Astrocyte of the hippocampus (primary cell): Measurements from ENCODE around the gene SERPINE1.

ENCODE experiments used
- DNase-seq: peaks from one replicate; pipeline ENCODE4 v3.0.0; 2011; ENCODE audit warnings: low read depth, low spot score

SERPINE1 gene

GRCh38 chr7:101122933-101123702 lies 3.8 kb upstream of the SERPINE1 start:
- no peak for DNase-seq

GRCh38 chr7:101123703-101124068 lies 3.2 kb upstream of the SERPINE1 start:
- DNase-seq, result no peak

- DNase-seq, result peak; percentile 92
Measured at GRCh38 chr7:101124376-101125056, 2.4 kb upstream of the SERPINE1 start.

GRCh38 chr7:101125989-101126650 lies 784 bp upstream of the SERPINE1 start:
- peak; percentile 90 for DNase-seq

- no peak for DNase-seq
Measured at GRCh38 chr7:101127460-101128039, 646 bp downstream of the SERPINE1 start.

DNA sequence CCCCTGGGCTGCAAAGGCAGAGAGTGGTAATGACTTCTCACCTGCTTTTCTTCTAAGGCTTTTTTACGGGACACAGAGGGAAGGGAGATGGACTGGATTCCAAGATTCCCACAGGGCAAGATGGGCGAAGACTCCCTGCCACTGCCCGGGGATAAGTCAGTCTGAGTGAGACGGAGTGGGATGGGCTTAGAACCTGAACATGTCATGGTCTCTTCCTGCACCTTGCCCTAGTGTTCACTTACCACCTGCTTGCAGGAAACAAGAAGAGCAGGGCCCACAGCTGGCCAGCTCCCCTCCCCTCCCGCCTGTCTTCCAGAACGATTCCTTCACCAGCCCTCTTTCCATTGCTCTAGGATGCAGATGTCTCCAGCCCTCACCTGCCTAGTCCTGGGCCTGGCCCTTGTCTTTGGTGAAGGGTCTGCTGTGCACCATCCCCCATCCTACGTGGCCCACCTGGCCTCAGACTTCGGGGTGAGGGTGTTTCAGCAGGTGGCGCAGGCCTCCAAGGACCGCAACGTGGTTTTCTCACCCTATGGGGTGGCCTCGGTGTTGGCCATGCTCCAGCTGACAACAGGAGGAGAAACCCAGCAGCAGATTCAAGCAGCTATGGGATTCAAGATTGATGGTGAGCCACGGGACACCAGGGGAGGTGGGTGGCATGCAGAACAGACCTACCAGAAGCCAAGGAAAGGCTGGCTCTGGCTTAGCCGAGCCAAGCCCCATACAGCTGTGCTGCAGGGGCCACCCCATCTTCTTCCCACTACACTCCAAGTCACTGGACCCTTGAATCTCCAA lies 1.3 kb downstream of the SERPINE1 start:
- DNase-seq, result peak; percentile 60

DNA sequence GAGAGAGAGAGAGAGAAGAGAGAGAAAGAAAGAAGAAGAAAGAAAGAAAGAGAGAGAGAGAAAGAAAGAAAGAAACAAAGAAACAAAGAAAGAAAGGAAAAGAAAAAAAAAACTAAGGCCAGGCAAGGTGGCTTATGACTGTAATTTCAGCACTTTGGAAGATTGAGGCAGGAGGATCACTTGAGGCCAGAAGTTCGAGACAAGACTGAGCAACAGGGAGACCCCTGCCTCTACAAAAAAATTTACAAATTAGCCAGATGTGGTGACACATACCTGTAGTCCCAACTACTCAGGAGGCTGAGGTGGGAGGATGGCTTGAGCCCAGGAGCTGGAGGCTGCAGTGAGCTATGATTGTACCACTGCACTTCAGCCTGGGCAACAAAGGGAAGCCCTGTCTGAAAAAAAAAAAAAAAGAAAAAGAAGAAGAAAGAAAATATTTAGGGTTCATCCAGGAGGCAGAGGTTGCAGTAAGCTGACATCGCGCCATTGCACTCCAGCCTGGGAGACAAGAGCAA lies 2.8 kb downstream of the SERPINE1 start:
- no peak for DNase-seq

GRCh38 chr7:101132626-101133600 lies 6.0 kb downstream of the SERPINE1 start:
- peak; percentile 43 for DNase-seq

DNA sequence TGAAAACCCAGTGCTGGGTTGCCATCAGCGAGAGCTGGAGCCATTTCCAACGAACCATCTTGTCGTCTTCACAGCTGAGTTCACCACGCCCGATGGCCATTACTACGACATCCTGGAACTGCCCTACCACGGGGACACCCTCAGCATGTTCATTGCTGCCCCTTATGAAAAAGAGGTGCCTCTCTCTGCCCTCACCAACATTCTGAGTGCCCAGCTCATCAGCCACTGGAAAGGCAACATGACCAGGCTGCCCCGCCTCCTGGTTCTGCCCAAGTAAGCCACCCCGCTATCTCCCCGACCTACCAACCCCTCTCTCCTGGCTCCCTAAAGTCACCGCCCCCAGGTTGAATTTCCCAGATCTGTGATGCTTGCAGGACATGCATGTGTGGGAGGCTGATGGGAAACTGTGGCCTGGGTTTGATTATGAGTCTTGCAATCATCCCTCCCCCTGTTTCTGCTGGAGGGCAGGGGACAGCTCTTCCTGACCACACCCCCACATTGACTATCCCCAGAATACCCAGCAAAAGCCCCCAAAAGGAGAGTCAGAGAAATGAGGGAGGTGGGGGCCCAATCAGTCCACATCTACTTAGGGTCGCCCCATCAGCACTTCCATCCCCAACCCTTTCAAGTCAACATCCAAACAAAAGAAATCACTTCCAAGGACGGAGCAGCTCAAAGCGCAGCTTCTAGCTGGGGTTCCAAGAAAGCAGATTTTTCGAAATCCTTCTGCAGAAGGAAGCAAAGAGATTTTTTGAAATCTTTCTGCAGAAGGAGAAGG lies 6.9 kb downstream of the SERPINE1 start:
- DNase-seq, result peak; percentile 52

DNA sequence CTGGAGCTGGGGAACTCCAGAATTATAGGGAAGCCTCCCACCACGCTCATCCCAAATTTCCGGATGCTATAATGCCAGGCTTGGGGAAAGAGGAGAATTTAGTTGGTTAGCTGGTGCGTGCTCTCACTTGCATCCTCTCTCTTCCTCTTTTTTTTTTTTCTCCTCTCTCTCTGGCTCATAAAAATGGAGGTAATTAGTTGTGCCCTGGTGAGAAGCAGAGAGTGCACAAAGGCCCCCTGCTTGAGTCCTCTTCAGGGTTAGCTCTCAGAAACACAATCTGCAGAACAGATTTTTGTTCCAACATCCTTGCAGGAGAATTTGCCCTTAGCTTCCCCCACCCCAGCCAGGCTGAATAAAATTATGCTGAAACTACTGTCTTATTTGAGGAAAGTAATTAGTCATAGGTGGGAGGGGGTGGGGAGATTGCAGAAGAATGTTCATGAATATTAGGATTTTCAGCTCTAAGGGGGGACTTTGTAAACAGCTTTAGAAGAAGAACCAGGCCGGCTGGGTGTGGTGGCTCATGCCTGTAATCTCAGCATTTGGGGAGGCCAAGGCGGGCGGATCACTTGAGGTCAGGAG lies 7.6 kb downstream of the SERPINE1 start:
- peak; percentile 64 for DNase-seq

GRCh38 chr7:101137651-101138212 lies 10.8 kb downstream of the SERPINE1 start:
- no peak for DNase-seq

DNA sequence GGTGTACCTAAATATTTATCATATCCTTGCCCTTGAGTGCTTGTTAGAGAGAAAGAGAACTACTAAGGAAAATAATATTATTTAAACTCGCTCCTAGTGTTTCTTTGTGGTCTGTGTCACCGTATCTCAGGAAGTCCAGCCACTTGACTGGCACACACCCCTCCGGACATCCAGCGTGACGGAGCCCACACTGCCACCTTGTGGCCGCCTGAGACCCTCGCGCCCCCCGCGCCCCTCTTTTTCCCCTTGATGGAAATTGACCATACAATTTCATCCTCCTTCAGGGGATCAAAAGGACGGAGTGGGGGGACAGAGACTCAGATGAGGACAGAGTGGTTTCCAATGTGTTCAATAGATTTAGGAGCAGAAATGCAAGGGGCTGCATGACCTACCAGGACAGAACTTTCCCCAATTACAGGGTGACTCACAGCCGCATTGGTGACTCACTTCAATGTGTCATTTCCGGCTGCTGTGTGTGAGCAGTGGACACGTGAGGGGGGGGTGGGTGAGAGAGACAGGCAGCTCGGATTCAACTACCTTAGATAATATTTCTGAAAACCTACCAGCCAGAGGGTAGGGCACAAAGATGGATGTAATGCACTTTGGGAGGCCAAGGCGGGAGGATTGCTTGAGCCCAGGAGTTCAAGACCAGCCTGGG lies 11.4 kb downstream of the SERPINE1 start:
- DNase-seq, result peak; percentile 97

DNA sequence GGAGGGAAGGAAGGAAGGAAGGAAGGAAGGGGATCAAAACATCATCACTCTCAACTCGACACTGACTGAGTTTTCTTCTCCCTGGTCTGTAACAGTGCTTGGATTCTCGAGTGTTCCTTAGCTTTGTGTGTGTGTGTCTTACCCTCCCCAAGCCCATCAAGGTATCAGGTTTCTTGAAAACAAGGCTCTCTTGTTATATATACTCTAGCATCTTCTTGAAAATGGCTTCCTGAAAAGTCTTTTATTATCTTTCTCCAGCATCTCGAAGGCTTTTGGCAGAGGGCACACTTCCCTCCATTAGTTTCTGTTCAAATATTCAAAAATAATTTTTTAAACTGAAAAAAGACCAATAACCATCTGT lies 13.4 kb downstream of the SERPINE1 start:
- DNase-seq, result peak; percentile 48

DNA sequence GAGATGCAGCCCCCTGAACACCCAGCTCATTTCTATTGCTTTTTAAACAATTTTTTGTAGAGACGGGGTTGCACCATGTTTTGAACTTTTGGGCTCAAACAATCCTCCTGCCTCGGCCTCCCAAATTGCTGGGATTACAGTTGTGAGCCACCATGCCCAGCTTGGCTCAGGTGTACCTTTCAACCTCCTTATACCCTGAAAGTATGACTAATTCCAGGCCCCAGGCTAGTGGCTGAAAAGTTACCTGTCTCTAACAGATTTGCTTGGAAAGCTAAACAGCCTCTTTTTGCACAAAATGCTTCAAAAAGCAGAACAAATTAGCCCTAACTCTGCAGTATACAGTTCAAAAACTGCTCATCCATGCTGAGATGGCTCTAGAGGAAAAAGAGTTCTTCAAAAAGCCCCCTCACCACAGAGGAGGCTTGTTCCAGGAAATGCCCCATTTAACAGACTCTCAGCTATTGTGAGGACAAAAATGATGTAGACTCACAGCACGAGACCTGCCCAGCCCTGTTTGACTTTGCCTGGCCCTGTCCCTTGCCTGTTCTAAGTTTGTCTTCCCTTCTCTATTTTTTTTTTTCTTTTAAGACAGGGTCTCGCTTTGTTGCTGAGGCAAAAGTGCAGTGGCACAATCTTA lies 14.0 kb downstream of the SERPINE1 start:
- no peak for DNase-seq

- no peak for DNase-seq
Measured at GRCh38 chr7:101151908-101152651, 25.2 kb downstream of the SERPINE1 start.

- DNase-seq, result peak; percentile 98
Measured at GRCh38 chr7:101153969-101154692, 27.2 kb downstream of the SERPINE1 start, which contains the start of gene AP1S1. Gene AP1S1, plus strand, starts transcription at chr7:101154476. Its CDS starts 39 bp downstream, at chr7:101154515.
